Kidney capillary endothelial cell (primary cell): ENCODE measurements around the gene ARFGAP3.
A peak's percentile ranks its signal among the peaks of the same experiment; 100 is the strongest.
"Not testable (repeated sequence)": the region's sequence is repeated elsewhere in the genome, so short reads cannot be mapped to it uniquely, and the experiment has no call there.

ENCODE experiments used
- DNase-seq: peaks from one replicate; pipeline ENCODE4 v3.0.0-alpha.2; 2018; ENCODE audit warnings: low spot score

ARFGAP3 gene

DNA sequence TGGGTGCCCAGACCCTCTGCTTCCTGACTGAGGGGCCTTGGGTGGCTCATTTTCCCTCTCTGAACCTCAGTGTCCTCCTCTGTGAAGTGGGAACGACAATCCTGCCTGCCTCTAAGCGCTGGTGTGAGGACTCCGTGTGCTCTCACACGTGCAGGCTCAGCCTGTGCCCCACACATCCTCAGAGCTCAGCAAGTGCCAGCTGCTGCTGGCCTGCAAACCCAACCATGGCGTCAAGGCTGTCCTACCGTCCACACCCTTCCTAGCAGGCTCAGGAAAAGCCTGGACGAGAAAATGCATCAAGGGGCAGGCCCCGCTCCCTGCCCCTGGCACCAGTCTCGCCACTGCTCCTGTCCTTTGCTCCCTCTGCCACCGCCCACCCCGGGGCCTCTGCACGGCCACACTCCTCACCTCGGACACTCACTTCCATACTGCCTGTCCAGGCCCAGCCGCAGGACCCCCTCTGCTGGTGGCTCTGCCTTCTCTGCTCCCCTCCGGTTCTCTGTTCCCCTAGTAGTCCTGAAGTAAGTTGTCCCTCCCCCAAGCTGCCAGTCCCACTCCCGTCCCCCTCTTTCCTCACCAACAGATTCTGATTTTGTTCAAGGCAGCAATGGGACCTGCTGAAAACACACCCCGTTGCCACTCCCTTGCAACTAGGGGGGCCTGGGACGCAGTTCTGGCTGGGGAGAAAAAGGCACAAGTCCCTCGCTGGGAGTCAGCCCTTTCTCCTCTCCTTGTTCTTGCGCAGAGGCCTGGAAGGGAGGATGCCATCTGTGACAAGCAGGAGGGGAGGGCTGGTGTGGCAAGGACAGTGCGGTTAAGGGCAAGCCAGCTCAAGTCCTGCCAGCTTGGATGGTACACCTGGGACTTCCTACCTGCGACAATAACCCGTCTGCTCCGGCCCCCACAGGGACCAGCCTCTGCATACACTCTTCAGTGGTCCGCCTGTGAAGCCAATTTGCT is 62.2 kb downstream of the ARFGAP3 start:
- no peak for DNase-seq

DNA sequence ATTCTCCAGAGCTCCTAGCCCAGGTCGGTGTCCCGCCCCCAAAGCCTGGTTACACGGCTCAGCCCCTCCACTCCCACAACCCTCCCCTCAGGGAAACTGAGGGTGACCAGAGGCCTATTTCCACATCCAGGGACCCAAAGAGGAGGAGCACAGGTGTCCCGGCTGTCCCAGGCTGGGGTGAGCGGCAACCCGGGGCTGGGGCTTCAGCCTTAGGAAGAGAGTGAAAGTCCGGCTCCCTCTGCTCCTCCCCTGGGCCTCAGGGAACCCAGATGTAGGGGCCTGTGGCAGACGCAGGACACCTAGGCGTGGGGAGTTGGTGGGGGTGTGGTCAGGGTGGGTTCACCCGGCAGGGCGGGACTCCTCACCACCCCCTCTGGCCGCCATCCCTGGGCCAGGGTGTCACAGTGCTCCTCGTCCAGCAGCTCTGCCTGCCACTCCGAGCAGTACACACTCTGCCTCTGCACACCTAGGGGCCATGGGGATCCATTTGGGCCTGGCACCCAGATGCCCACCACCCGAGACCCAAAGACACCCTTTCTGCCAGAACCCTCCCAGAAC is 63.1 kb downstream of the ARFGAP3 start:
- no peak for DNase-seq

DNA sequence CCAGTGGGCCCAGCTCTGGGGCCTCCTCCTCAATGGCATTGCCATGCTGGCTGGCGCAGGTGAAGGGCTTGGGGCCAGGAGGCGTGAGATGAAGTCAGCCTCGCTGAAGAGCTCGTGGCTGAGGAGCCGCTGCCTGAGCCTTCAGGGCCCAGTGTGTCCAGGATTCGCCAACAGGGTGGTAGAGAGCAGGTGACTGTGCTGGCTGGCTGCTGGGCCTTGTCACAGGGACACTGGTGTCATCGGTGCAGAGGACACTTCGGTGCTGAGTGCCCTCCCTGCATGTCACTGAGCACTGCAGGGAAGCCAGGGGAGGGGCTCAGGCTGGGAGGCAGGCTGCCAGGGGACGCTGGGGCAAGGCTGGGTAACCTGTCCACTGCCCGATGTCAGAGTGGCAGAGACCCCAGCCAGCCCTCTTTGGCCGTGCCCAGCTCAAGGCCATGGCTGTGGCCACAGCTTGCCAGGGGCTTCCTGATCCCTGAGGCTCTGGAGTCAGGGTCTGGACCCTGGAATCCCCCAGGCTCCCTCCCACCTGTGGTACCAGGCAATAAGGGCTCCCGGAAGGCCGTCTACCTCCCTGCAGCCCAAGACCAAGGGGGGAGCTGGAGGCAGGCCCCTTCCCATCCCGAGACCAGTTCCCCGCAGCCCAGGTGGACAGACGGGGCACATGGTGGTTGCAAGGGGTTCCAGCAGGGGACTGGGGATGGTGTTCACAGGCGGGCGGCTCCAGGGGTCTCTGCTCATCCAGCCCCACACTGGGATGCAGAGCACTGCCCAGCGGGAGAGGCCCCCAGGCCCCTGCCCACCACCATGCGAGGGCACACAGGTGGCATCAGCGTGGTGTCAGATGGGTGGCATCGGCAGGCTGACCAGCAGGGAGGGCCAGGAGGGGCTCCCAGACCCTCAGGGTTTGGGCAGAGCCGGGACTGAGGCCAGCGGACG is 63.9 kb downstream of the ARFGAP3 start:
- no peak for DNase-seq

GRCh38 chr22:42792453-42792908 is 64.6 kb downstream of the ARFGAP3 start:
- DNase-seq: no peak

DNA sequence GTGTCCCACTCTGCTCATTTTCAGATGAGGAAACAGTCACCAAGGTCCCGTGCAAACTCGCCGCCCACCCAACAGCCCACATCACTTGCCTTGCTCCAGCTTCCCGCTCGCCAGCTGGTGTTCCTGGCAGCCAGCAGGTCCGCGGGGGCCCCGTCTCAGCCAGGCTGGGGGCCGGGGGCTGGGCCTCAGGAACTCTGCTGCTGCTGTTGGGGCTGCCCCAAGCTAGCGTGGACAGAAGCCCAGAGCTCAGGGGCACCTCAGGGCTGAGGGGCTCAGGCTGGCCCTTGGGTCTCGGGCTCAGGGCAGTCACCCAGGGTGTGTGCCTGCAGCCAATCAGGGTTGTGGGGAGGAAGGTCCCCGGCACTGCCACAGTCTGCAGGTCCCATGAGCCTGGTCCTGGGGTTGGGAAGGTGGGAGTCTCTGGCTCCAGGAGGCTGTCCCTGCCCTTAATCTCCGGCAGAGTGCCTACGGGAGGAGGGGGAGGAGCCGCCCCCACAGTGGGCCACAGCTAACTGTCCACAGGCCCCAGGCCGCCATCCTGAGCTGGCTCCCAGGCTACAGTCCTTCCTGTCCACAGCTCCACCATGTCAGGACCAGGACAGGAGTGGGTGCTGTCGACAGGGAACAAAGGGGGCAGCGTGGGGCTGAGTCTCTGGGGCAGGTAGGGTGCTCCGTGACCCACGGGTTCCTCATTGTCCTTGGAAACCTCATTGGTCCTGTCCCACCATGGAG is 65.2 kb downstream of the ARFGAP3 start:
- DNase-seq: no peak

DNA sequence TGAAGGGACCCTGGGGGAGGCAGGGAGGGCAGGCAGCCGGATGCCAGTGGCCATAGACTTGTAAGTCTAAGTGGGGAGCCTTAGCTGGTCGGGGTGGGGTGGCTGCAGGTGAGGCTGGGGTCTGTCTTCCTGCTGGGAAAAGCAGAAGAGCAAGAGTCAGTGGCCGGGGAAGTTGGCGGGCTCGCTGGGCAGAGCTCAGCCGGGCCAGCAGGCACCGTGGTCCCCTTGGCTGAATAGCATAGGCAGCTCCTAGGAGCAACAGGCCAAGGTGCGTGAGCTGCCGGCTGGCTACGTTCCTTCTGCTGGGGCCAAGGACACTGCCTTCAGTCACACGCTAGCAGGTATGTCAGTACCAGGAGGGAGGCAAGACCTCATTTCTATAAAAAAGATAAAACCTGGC is 68.6 kb downstream of the ARFGAP3 start:
- no peak for DNase-seq

- no peak for DNase-seq
Measured at GRCh38 chr22:42788021-42788420, 69.1 kb downstream of the ARFGAP3 start.

DNA sequence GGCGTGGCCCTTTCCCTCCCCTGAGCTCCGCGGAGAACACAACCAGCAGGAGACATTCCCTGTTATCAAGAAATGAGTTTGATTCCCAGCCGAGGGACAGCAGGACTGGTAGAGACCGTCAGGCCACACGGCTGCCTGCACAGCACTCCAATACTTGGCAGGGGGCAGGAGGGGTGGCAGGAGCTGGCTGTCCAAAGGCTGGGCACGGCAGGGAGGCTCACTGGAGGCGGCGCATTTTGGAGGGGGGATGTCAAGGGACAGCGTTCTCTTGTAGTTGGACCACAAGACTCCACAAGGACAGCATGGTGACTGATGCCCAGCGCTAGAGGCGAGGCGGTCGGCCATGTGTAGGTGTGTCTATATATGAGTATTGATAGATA is 69.7 kb downstream of the ARFGAP3 start:
- no peak for DNase-seq

GRCh38 chr22:42786606-42787356 is 70.3 kb downstream of the ARFGAP3 start:
- DNase-seq: no peak

- DNase-seq: no peak
Measured at GRCh38 chr22:42785706-42786499, 71.2 kb downstream of the ARFGAP3 start.

DNA sequence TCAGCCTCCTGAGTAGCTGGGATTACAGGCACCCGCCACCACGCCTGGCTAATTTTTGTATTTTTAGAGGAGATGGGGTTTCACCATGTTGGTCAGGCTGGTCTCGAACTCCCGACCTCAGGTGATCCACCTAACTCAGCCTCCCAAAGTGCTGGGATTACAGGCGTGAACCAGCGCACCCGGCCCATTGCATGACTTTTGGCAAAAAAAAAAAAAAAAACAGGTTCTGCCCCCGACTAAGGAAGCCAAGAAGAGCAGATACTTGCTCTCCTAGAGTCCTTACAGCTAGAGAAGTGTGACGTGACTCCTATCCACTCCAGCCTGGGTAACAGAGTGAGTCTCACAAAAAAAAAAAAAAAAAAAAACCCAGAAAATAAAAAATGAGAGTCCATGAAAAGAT is 74.8 kb downstream of the ARFGAP3 start:
- DNase-seq: not testable (repeated sequence)

DNA sequence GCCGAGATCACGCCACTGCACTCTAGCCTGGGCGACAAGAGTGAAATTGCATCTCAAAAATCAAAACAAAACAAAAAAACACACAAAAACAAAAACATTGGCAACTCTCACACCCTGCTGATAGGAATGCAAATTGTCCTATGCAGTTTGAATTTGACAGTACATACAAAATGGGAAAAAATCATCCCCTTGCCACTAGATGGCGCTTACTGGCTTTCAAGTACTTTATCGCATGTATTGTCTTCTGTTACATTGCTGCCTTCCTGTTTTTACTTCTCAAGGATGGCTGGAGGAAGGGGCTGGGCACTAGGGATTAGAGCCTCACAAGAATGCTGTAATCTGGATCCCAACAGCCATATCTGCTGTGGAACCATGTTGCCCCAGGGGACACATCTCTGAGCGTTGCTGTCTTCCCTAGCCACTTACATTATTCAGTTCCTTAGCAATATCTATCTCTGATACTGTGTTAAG is 77.0 kb downstream of the ARFGAP3 start:
- peak; percentile 88 for DNase-seq

DNA sequence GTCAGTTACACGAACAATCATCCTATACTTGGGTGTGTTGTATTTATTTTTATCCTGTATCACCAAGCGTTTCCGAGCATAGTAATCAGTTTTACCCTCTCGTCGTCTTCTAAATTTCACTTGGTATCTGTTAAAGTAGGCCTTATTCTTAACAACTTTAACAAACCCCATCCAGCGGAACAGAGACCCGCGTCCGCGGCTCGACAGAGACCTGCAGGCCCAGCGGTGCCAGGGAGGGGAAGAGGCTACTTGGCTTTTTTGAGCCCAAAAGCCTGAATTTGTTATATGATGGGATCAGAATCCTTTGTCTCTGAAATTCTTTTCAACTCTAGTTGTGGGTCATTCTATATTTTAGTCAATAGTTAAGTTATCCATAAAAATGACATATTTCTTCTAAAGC is 79.9 kb downstream of the ARFGAP3 start:
- no peak for DNase-seq

DNA sequence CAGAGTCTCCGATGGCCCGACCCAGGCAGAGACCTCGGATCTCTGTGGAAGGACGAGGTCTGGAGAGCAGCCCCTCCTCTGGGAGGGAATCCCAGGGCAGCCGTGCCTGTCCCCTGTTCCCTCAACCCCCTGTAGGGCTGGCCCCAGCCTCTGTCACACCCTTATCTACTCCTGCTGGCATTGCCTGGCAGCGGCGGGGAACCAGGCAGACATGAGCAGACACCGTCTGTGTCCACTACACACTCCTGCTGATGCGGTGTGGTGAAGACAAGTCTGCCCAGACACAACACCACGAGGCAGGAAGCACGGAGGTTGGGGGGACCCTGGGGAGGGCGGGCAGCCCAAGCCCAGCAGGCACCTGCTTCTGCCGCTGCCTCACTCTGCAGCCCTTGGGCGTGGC is 83.9 kb downstream of the ARFGAP3 start:
- no peak for DNase-seq

GRCh38 chr22:42772647-42773046 is 84.4 kb downstream of the ARFGAP3 start:
- no peak for DNase-seq

DNA sequence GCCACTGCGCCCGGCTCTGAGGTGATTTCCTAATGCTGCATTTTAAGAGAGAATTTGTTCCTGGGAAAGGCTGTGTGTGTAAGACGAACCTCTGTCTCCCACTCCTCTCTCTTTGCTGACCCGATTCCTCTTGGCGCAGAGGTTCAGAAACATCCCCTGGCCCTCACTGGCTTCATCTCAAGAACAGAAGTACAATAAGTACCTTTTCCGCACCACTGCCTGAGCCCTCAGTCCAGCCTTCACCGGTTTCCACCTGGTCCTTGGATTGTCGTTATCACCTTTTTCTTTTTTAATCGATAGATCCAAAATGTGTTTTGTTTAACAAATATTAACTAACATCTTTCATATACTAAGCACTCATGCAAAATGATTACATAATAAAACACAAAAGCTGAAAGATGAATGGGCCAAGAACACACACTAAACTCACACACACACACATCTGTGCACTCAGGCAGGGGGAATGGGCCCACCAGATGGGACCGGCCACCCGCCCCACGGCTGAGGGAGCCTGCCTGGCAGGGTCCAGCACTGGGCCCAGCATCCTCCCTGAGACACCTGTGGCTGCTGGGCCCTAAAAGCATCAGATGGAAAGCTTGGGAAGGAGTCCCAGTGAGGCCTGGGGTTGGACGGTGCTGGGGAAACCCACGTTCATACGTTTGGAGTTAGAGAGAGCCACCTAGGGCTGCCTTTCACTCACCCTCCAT is 86.0 kb downstream of the ARFGAP3 start:
- DNase-seq: no peak

DNA sequence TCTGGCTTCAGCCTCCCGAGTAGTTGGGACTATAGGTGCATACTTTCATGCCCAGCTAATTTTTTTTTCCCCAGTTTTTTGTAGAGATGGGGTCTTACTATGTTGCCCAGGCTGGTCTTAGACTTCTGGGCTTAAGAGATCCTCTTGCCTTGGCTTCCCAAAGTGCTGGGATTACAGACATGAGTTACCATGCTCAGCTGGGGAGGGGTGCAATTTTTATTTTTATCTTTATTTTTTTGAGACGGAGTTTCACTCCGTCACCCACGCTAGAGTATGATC is 86.7 kb downstream of the ARFGAP3 start:
- no peak for DNase-seq

GRCh38 chr22:42769574-42770447 is 87.3 kb downstream of the ARFGAP3 start:
- no peak for DNase-seq

GRCh38 chr22:42769238-42769573 is 87.9 kb downstream of the ARFGAP3 start:
- no peak for DNase-seq
